Measurements from ENCODE around the gene GPC3. TPM values are rescaled to one million over a fixed set of nuclear protein-coding genes. Genes with fewer than 3 reads are reported as not detected.
"Not testable (repeated sequence)": the region's sequence is repeated elsewhere in the genome, so short reads cannot be mapped to it uniquely, and the experiment has no call there.

The GPC3 gene
- total and polyA plus RNA-seq, 2 of the 4 experiments (the other 2 are of a cell fraction) = not detected

GRCh38 chrX:133991057-133991456, 5.7 kb upstream of the GPC3 start:
- CTCF ChIA-PET; H3K4me3 ChIP-seq (ENCODE audit: insufficient read depth, low read depth, low read length); H3K56ac ChIP-seq (ENCODE audit: extremely low read depth, insufficient read depth, low read length); H3K14ac ChIP-seq (replicated peaks; ENCODE audit: low read depth, low read length); H2AFZ ChIP-seq (replicated peaks; ENCODE audit: low read length, poor library complexity); H3K27ac ChIP-seq (ENCODE audit: insufficient read depth, low read length); H2AK9ac ChIP-seq (replicated peaks; ENCODE audit: low read depth, low read length, poor library complexity); intact Hi-C loops (cut with micrococcal nuclease); H3K79me1 ChIP-seq (ENCODE audit: low read depth in 1 of 2, low read length in 2 of 2); H2BK120ac ChIP-seq (ENCODE audit: low read depth, low read length); H3K4me2 ChIP-seq (ENCODE audit: low read depth, low read length); H4K20me1 ChIP-seq (ENCODE audit: insufficient read depth, low read length); in situ Hi-C loops (cut with MboI; ENCODE audit: low sequenced_read_pairs); H2BK20ac ChIP-seq (ENCODE audit: low read depth, low read length); H4K91ac ChIP-seq (ENCODE audit: insufficient read depth, low read depth, low read length); H2AK5ac ChIP-seq (ENCODE audit: low read depth, low read length); POLR2A ChIA-PET (ENCODE audit: unreplicated experiment); H3K18ac ChIP-seq (ENCODE audit: low read depth, low read length); H3K36me3 ChIP-seq (ENCODE audit: control insufficient read depth, insufficient read depth, low read length); H3K23ac ChIP-seq (ENCODE audit: low read depth, low read length); DNase-seq; H3K9me3 ChIP-seq (ENCODE audit: control insufficient read depth, insufficient read depth, low read length); H3K9ac ChIP-seq (ENCODE audit: low read depth, low read length); H4K5ac ChIP-seq (ENCODE audit: low read depth, low read length); dilution Hi-C loops (cut with HindIII; ENCODE audit: low sequenced_read_pairs, unreplicated experiment); H3K27me3 ChIP-seq (ENCODE audit: control insufficient read depth, insufficient read depth, low read length); ATAC-seq (ENCODE audit: low read depth); BruUV-seq (replicated peaks); H3K9me1 ChIP-seq (ENCODE audit: insufficient read depth, low read length); H2BK5ac ChIP-seq (ENCODE audit: low read depth, low read length, poor library complexity, severe bottlenecking); H3K4ac ChIP-seq (ENCODE audit: low read depth, low read length); H2BK15ac ChIP-seq (ENCODE audit: low read depth, low read length); H3K4me1 ChIP-seq (ENCODE audit: control insufficient read depth, insufficient read depth, low read length); H4K8ac ChIP-seq (ENCODE audit: low read depth in 2 of 2, low read length in 2 of 2): not testable (repeated sequence)
- no CpG with 5 or more reads among the region's 3 CpGs for WGBS, 2 experiments (ENCODE audit: extremely low coverage in 2 of 2, insufficient read length in 1 of 2)

All from IMR-90 (cell line).